Measurements from ENCODE around the gene MORN5.

MORN5 gene

GRCh38 chr9:122125158-122125508 is 34.6 kb upstream of the MORN5 start:
- no peak overlapping the region for H3K4ac ChIP-seq (ENCODE audit: low read depth in 1 of 2, low read length in 2 of 2)
- no peak overlapping the region for H2BK15ac ChIP-seq (ENCODE audit: low read depth, poor library complexity, severe bottlenecking)
- no peak overlapping the region for H3K23ac ChIP-seq (ENCODE audit: low read length in 2 of 2)
- H3K27me3 ChIP-seq (ENCODE audit: control insufficient read depth in 1 of 2, insufficient read depth in 1 of 2, low read length in 2 of 2): peaks cover 13 to 41% of the 10 kb centered on the region in 2 experiments
- peak; percentile 77 for DNase-seq
- H3K36me3 ChIP-seq (ENCODE audit: control insufficient read depth in 1 of 2, insufficient read depth in 2 of 2, low read depth in 1 of 2, low read length in 2 of 2): no peaks in the 10 kb centered on the region
- H3K9me3 ChIP-seq (ENCODE audit: control insufficient read depth, low read length): no peaks in the 10 kb centered on the region
- H2BK5ac ChIP-seq (ENCODE audit: low read depth, low read length, poor library complexity, severe bottlenecking): no peak overlapping the region
- H2AFZ ChIP-seq (ENCODE audit: low read depth, low read length): no peak overlapping the region
- no peaks in the 10 kb centered on the region for H3K79me1 ChIP-seq (replicated peaks; ENCODE audit: low read length, poor library complexity, severe bottlenecking)
- no peak overlapping the region for H2BK120ac ChIP-seq (ENCODE audit: low read depth, low read length)
- no peak overlapping the region for H2AK5ac ChIP-seq (ENCODE audit: low read length, severe bottlenecking)
- no peak overlapping the region for H3K14ac ChIP-seq (ENCODE audit: low read length in 2 of 2)
- no peak overlapping the region for H3K4me3 ChIP-seq (ENCODE audit: insufficient read depth in 1 of 2, low read depth in 1 of 2, low read length in 2 of 2)
- no peak overlapping the region for H3K4me2 ChIP-seq (ENCODE audit: low read length, poor library complexity, severe bottlenecking)
- H3K27ac ChIP-seq (ENCODE audit: low read length, poor library complexity, severe bottlenecking): no peak overlapping the region
- H2BK12ac ChIP-seq (ENCODE audit: low read length in 2 of 2): no peak overlapping the region
- no peak overlapping the region for H3K18ac ChIP-seq (ENCODE audit: low read depth in 1 of 2, low read length in 2 of 2)
- peaks cover 20% of the 10 kb centered on the region for H3K4me1 ChIP-seq (ENCODE audit: control insufficient read depth, insufficient read depth, low read depth, low read length)
- H4K91ac ChIP-seq (ENCODE audit: low read length): no peak overlapping the region
- 0% methylated on average over 7 of the region's 8 CpGs for WGBS
- no peak overlapping the region for H3K9ac ChIP-seq (ENCODE audit: low read length)
- H4K8ac ChIP-seq (ENCODE audit: low read length): no peak overlapping the region

GRCh38 chr9:122125509-122126330 is 34.0 kb upstream of the MORN5 start:
- Histone ChIP-seq H2BK5ac (ENCODE audit: low read depth, low read length, poor library complexity, severe bottlenecking) (no peak overlapping the region), H3K79me1 (replicated peaks; ENCODE audit: low read length, poor library complexity, severe bottlenecking) (no peaks in the 10 kb centered on the region), H3K23ac (ENCODE audit: low read length in 2 of 2) (no peak overlapping the region), H4K91ac (ENCODE audit: low read length) (no peak overlapping the region), H3K4me3 (ENCODE audit: insufficient read depth in 1 of 2, low read depth in 1 of 2, low read length in 2 of 2) (peak overlapping the region in 1 of 2 experiments; percentile 68), H3K4ac (ENCODE audit: low read depth in 1 of 2, low read length in 2 of 2) (no peak overlapping the region), H4K8ac (ENCODE audit: low read length) (peak overlapping the region; percentile 41), H3K14ac (ENCODE audit: low read length in 2 of 2) (no peak overlapping the region), H3K27me3 (ENCODE audit: control insufficient read depth in 1 of 2, insufficient read depth in 1 of 2, low read length in 2 of 2) (peaks cover 13 to 41% of the 10 kb centered on the region in 2 experiments), H2BK15ac (ENCODE audit: low read depth, poor library complexity, severe bottlenecking) (no peak overlapping the region), H2AFZ (ENCODE audit: low read depth, low read length) (peak overlapping the region; percentile 72), H3K18ac (ENCODE audit: low read depth in 1 of 2, low read length in 2 of 2) (peak overlapping the region in 1 of 2 experiments; percentile 25), H3K36me3 (ENCODE audit: control insufficient read depth in 1 of 2, insufficient read depth in 2 of 2, low read depth in 1 of 2, low read length in 2 of 2) (no peaks in the 10 kb centered on the region), H3K9me3 (ENCODE audit: control insufficient read depth, low read length) (no peaks in the 10 kb centered on the region), H3K4me2 (ENCODE audit: low read length, poor library complexity, severe bottlenecking) (peak overlapping the region; percentile 93), H3K9ac (ENCODE audit: low read length) (peak overlapping the region; percentile 78), H3K27ac (ENCODE audit: low read length, poor library complexity, severe bottlenecking) (no peak overlapping the region), H2BK120ac (ENCODE audit: low read depth, low read length) (no peak overlapping the region), H3K4me1 (ENCODE audit: control insufficient read depth, insufficient read depth, low read depth, low read length) (peaks cover 20% of the 10 kb centered on the region), H2AK5ac (ENCODE audit: low read length, severe bottlenecking) (no peak overlapping the region), H2BK12ac (ENCODE audit: low read length in 2 of 2) (peak overlapping the region in 1 of 2 experiments; percentile 70)
- peak; percentile 38 for DNase-seq
- WGBS: 19% methylated on average over 21 of the region's 21 CpGs

GRCh38 chr9:122126331-122127261 is 33.1 kb upstream of the MORN5 start:
- no peak overlapping the region for H2BK15ac ChIP-seq (ENCODE audit: low read depth, poor library complexity, severe bottlenecking)
- H4K8ac ChIP-seq (ENCODE audit: low read length): no peak overlapping the region
- H3K27me3 ChIP-seq (ENCODE audit: control insufficient read depth in 1 of 2, insufficient read depth in 1 of 2, low read length in 2 of 2): peaks cover 15 to 49% of the 10 kb centered on the region in 2 experiments
- no peak overlapping the region for H2BK120ac ChIP-seq (ENCODE audit: low read depth, low read length)
- no peak overlapping the region for H3K14ac ChIP-seq (ENCODE audit: low read length in 2 of 2)
- DNase-seq: peak; percentile 52
- peak overlapping the region; percentile 78 for H3K9ac ChIP-seq (ENCODE audit: low read length)
- H3K23ac ChIP-seq (ENCODE audit: low read length in 2 of 2): no peak overlapping the region
- no peak overlapping the region for H4K91ac ChIP-seq (ENCODE audit: low read length)
- H2AK5ac ChIP-seq (ENCODE audit: low read length, severe bottlenecking): no peak overlapping the region
- no peak overlapping the region for H2BK5ac ChIP-seq (ENCODE audit: low read depth, low read length, poor library complexity, severe bottlenecking)
- H2AFZ ChIP-seq (ENCODE audit: low read depth, low read length): peak overlapping the region; percentile 72
- H3K79me1 ChIP-seq (replicated peaks; ENCODE audit: low read length, poor library complexity, severe bottlenecking): no peaks in the 10 kb centered on the region
- peak overlapping the region in 1 of 2 experiments; percentile 70 for H2BK12ac ChIP-seq (ENCODE audit: low read length in 2 of 2)
- no peaks in the 10 kb centered on the region for H3K36me3 ChIP-seq (ENCODE audit: control insufficient read depth in 1 of 2, insufficient read depth in 2 of 2, low read depth in 1 of 2, low read length in 2 of 2)
- H3K4ac ChIP-seq (ENCODE audit: low read depth in 1 of 2, low read length in 2 of 2): no peak overlapping the region
- 9% methylated on average over 53 of the region's 64 CpGs for WGBS
- no peak overlapping the region for H3K27ac ChIP-seq (ENCODE audit: low read length, poor library complexity, severe bottlenecking)
- no peaks in the 10 kb centered on the region for H3K9me3 ChIP-seq (ENCODE audit: control insufficient read depth, low read length)
- H3K4me3 ChIP-seq (ENCODE audit: insufficient read depth in 1 of 2, low read depth in 1 of 2, low read length in 2 of 2): peak overlapping the region; percentile 41 to 68
- H3K18ac ChIP-seq (ENCODE audit: low read depth in 1 of 2, low read length in 2 of 2): peak overlapping the region in 1 of 2 experiments; percentile 25
- peaks cover 25% of the 10 kb centered on the region for H3K4me1 ChIP-seq (ENCODE audit: control insufficient read depth, insufficient read depth, low read depth, low read length)
- H3K4me2 ChIP-seq (ENCODE audit: low read length, poor library complexity, severe bottlenecking): peak overlapping the region; percentile 93

- Histone ChIP-seq H2BK5ac (ENCODE audit: low read depth, low read length, poor library complexity, severe bottlenecking) (no peak overlapping the region), H3K4ac (ENCODE audit: low read depth in 1 of 2, low read length in 2 of 2) (peak overlapping the region in 1 of 2 experiments; percentile 58), H2BK120ac (ENCODE audit: low read depth, low read length) (no peak overlapping the region), H3K18ac (ENCODE audit: low read depth in 1 of 2, low read length in 2 of 2) (no peak overlapping the region), H3K9ac (ENCODE audit: low read length) (no peak overlapping the region), H4K8ac (ENCODE audit: low read length) (no peak overlapping the region), H2BK12ac (ENCODE audit: low read length in 2 of 2) (no peak overlapping the region), H3K14ac (ENCODE audit: low read length in 2 of 2) (no peak overlapping the region), H3K27ac (ENCODE audit: low read length, poor library complexity, severe bottlenecking) (no peak overlapping the region), H3K27me3 (ENCODE audit: control insufficient read depth in 1 of 2, insufficient read depth in 1 of 2, low read length in 2 of 2) (peaks cover 21 to 50% of the 10 kb centered on the region in 2 experiments), H3K36me3 (ENCODE audit: control insufficient read depth in 1 of 2, insufficient read depth in 2 of 2, low read depth in 1 of 2, low read length in 2 of 2) (no peaks in the 10 kb centered on the region), H2BK15ac (ENCODE audit: low read depth, poor library complexity, severe bottlenecking) (no peak overlapping the region), H3K9me3 (ENCODE audit: control insufficient read depth, low read length) (no peaks in the 10 kb centered on the region), H3K4me1 (ENCODE audit: control insufficient read depth, insufficient read depth, low read depth, low read length) (peaks cover 27% of the 10 kb centered on the region), H2AFZ (ENCODE audit: low read depth, low read length) (no peak overlapping the region), H4K91ac (ENCODE audit: low read length) (no peak overlapping the region), H3K4me3 (ENCODE audit: insufficient read depth in 1 of 2, low read depth in 1 of 2, low read length in 2 of 2) (no peak overlapping the region), H3K79me1 (replicated peaks; ENCODE audit: low read length, poor library complexity, severe bottlenecking) (no peaks in the 10 kb centered on the region), H3K23ac (ENCODE audit: low read length in 2 of 2) (no peak overlapping the region), H3K4me2 (ENCODE audit: low read length, poor library complexity, severe bottlenecking) (no peak overlapping the region), H2AK5ac (ENCODE audit: low read length, severe bottlenecking) (no peak overlapping the region)
- WGBS: 82% methylated on average over 10 of the region's 10 CpGs
- no peak for DNase-seq
Measured at GRCh38 chr9:122127396-122127798, 32.3 kb upstream of the MORN5 start.

Data from mesenchymal stem cell (in vitro differentiated cells and primary cell).